DMS53 treated with DMSO at 0.1 percent for 48 hours (cell line): ENCODE data around the gene NACA.
"Not testable (repeated sequence)": the region's sequence is repeated elsewhere in the genome, so short reads cannot be mapped to it uniquely, and the experiment has no call there.

ENCODE experiments used
- DNase-seq: peaks from one replicate; lab custom pipeline; 2025; ENCODE audit not compliant: unreplicated experiment; lab: John Stamatoyannopoulos, UW

NACA gene

DNA sequence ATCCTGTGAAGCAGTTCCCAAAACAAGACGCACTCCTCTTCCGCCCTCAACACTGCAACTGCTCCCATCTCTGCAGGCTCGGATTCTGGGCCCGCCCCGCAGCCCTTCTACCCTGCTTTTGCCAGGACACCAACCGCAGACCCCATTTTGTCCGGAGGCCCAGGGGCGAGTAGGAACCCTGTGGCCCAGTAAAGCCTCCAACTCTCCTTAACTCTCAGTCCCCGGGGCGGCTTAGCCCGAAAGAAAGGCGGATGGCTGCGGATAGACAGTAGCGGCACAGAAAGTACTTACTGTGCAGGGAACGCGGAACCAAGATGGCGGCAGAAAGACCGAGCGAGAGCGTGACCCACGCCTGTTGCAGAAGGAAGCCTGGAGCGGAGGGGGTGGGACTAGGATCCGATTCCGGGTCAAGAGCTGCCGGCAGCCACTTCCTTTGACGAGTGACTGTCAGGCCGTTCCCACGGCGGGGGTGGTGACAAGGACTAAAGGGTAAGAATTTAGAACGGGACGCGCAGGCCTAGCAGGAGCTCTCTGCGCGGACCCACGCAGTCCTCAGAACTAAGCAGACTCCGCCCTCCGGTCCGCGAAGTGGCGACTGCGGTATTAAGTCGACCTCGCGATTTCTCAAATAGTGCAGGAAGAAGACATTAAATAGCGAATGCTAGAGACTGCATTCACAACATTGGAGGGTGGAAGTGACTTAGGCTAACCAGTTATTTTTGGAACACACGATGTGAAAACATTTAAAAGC lies at the start of gene NACA:
TSS of gene NACA (minus strand) at position 328 of the 751 bp plus-strand sequence. CDS start 778 bp downstream, outside the sequence.
- peak; percentile 98 for DNase-seq

- DNase-seq, result no peak
These were observed 48.0 kb upstream of the NACA start for GRCh38 chr12:56773113-56773512.

GRCh38 chr12:56772625-56773024 lies 47.5 kb upstream of the NACA start:
- no peak for DNase-seq

DNA sequence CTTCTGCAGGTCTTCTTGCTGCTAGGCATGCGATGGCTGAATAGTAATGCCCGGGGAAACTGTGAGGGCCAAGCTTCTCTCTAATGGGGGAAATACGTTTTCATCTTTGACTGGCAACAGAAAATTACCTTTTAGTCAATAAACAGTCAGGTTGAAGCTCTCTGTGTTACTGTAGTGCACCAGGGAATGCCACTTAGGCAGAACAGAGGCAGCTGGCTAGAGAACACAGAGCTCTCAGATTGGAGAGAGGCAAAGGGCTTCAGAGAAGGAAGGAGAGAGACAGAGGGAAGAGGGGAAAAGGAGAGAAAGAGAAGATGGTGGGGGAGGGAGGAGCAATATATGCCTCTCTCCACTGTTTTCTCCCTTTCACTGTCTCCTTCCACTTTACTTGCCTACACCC lies 44.8 kb upstream of the NACA start:
- no peak for DNase-seq

- no peak for DNase-seq
These were observed 43.3 kb upstream of the NACA start for GRCh38 chr12:56768424-56768823.

GRCh38 chr12:56766535-56766934 lies 41.4 kb upstream of the NACA start:
- DNase-seq, result no peak

DNA sequence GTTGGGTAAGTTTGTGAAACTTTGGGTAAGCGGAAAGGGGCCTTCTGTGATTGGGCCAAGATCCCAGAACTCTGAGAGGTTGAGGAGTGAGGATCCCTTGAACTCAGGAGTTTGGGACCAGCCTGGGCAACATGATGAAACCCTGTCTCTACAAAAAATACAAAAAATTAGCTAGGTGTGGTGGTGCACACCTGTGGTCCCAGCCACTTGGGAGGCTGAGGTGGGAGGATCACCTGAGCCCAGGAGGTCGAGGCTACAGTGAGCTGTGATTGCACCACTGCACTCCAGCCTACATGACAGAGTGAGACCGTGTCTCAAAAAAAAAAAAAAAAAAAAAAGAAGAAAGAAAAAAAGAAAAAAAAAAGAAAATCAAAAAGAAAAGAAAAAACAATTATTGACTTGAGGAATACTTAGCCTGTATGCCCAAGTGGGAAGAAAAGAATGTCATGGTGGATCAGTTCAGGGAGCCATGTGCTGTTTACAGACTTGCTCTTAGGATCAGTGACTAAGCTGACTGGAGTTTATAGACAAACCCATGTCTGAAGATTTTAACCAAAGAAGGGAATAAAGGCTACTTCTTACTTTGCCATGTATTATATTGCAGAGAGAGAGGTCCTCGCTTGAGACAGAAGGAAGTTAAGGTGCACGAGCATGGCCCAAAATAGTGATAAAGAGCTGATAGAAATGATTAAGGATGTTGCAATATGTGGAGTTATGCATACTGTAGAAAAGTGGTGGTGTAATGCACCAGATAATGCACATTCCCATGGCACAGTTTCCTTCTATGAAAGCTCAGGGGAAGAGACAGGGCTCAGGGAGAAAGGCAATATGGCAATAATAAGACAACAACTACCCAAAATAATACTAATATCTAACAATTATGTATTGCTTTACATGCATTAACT lies 38.9 kb upstream of the NACA start:
- DNase-seq, result no peak

DNA sequence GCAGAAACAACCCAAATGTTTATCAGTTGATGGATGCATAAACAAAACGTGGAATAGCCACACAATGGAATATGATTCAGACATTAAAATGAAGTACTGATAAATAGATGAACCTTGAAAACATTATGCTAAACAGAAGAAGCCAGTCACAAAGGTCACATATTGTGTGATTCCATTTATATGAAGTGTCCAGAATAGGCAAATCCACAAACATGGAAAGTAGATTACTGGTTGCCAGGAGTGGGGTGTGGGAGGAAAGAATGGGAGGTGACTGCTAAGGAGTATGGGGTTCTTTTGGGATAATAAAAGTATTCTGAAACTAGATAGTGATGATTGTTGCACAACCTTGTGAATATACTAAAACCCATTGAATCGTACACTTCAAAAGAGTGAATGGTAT lies 36.7 kb upstream of the NACA start:
- DNase-seq, result no peak

GRCh38 chr12:56760460-56760859 lies 35.4 kb upstream of the NACA start:
- DNase-seq, result no peak

- DNase-seq, result no peak
These were observed 34.3 kb upstream of the NACA start for GRCh38 chr12:56759263-56759908.

DNA sequence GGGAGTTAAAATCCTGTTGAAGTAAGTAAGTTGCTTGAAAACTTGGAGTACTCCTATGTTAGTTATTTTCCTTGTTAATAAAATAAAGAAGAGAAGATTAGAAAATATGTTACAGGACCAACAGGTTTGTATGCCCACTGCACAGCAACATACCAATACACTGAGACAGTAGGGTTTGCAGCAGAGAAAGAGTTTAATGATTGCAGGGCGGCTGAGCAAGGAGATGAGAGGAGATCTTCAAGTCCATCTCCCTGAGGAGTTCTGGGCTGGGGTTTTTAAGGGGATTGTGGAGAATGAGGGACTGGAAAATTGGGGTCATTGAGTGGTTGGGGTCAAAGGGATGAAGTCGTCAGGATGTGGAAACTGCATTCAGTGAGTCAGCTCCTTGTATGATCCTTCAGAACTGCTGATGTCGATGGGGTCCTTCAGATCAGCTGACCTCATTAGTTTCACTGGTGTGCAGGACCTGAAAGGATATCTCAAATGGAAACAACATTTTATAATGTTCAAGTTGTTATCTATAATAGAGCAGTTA lies 33.7 kb upstream of the NACA start:
- no peak for DNase-seq

DNA sequence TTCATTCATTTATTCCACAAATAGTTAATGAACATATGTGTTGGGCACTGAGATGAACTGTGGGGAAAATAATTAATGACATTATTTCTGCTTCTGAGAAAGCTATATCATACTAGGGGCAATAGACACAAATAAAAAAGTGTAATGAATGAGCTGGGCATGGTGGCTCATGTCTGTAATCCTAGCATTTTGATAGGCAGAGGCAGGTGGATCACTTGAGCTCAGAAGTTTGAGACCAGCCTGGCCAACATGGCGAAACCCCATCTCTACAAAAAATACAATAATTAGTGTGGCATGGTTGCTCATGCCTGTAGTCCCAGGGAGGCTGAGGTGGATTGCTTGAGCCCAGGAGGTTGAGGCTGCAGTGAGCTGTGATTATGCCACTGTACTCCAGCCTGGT lies 32.9 kb upstream of the NACA start:
- DNase-seq, result not testable (repeated sequence)

DNA sequence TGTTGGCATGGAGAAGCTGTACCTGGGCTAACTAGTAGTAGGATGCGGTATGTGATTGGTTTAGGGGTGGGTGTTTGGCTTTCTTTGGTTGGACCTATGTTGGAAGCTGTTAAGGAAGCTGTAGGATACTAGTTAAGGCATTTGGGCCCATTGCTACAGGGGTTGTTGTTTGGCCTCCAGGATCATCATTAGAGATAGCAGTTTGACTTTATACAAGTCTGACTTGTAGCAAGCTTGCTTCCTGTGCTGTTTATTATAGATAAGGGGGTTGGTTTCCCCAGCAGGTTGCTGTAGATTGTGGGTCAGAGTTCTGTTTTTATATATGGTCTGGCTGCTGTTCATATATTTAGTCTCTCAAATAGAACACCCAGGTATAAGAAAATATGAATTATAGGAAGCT lies 28.5 kb upstream of the NACA start:
- DNase-seq, result no peak

DNA sequence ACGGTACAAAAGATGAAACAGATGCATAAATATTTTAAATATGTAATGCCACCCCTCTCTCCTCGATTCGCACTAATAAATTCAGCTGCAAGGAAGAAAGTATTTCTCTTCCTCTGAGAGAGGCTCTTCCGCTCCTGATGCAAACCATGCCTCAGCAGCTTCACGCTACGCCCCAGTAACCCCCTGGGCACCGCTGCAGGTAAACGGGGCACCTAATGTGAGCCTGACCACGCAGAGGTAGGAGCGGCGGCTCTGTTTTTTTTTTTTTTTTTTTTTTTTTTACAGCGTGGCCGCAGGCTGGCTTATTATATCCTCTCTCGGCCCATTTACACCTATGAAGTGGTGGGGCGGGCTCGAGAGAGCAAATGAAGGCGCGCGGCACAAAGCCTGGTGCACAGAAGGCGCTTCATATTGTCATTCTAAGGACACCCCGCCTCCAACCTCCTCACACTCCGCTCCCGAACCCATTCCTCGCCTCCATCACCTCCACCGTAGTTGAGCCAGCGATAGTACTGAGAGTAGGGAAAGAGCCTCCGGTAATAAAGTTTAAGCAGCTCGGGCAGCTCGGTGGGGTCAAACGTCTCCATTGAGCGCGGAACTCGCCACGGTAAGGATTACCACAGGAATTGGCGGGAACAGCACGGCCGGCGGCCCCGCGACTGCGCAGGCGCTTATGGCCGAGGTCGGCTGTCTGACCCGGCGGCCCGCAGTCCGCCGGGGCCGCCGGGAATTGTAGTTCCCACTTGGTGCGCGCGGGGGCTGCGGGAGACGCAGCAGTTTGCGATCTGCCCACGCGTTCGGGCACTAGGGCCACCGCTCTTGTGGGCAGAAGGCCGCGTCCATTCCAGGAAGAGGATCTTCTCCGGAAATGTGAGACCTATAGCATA lies 26.9 kb upstream of the NACA start, which contains the start of gene PRIM1:
TSS of gene PRIM1 (minus strand) at position 612 of the 887 bp plus-strand sequence. CDS start at position 587, 25 bp downstream.
- DNase-seq, result peak; percentile 83

DNA sequence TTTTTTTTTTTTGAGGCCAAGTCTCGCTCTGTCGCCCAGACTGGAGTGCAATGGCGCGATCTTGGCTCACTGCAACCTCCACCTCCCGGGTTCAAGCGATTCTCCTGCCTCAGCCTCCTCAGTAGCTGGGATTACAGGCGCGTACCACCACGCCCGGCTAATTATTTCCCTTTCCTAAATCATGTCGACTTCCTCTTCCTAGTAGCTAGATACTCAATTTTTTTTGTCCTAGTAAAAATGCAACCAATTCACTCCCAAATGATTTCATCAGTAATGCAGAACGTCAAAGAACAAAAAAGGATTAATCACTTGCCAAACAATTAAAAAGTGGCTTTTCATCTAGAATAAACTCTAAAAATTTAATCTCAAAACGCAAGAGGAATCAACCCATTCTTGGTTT lies 25.5 kb upstream of the NACA start:
- DNase-seq, result not testable (repeated sequence)

GRCh38 chr12:56749853-56750252 lies 24.8 kb upstream of the NACA start:
- no peak for DNase-seq

DNA sequence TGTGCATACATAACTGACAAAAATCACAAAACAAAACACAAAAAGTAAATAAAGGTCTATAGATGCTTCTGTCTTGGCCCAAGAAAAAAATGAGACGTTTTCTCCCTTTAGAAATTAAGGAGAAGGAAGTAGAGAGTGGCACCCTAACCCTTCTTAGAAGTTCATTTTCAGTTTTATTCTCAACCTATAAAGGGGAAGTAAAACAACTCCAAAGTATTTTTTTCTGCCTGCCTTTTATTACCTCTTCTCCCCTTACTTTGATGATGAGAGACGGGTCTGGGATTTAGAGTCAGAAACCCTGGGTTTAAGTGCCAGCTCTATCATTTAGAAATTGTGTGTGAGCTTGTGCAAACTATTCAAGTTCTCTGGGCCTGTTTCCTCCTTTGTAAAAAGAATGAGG lies 24.3 kb upstream of the NACA start:
- no peak for DNase-seq

GRCh38 chr12:56728139-56728861 lies 3.2 kb upstream of the NACA start:
- DNase-seq, result no peak

GRCh38 chr12:56726196-56726675 lies 1.1 kb upstream of the NACA start:
- not testable (repeated sequence) for DNase-seq
